GM19463 (cell line): ENCODE data around the gene ZBTB32.

Experiments used
- ATAC-seq: cut with Tn5 transposase; IDR thresholded peaks from one replicate; pipeline ENCODE4 v1.9.1; 2021; ENCODE audit warnings: mild to moderate bottlenecking, moderate library complexity; ENCODE audit not compliant: unreplicated experiment

Gene ZBTB32

DNA sequence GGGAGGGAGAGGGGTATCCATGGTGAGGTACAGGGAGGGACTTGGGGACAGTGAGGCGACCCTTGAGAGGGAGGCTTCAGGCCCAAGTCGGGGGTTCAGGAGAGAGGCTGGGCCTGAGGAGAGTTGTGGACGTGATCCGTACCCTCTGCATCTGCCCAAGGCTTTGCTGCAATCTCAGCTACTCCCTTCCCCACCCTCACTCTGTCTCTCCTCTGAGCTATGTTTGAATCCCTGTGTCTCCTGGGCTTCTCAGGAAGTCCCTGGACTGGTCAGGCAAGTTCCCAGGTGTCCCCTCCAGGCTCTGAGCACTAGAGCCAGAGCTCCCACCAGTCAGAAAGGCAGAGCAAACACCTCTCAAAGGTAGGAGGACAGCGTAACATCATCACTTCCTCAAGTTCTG lies 45.8 kb downstream of the ZBTB32 start:
- no peak for ATAC-seq

DNA sequence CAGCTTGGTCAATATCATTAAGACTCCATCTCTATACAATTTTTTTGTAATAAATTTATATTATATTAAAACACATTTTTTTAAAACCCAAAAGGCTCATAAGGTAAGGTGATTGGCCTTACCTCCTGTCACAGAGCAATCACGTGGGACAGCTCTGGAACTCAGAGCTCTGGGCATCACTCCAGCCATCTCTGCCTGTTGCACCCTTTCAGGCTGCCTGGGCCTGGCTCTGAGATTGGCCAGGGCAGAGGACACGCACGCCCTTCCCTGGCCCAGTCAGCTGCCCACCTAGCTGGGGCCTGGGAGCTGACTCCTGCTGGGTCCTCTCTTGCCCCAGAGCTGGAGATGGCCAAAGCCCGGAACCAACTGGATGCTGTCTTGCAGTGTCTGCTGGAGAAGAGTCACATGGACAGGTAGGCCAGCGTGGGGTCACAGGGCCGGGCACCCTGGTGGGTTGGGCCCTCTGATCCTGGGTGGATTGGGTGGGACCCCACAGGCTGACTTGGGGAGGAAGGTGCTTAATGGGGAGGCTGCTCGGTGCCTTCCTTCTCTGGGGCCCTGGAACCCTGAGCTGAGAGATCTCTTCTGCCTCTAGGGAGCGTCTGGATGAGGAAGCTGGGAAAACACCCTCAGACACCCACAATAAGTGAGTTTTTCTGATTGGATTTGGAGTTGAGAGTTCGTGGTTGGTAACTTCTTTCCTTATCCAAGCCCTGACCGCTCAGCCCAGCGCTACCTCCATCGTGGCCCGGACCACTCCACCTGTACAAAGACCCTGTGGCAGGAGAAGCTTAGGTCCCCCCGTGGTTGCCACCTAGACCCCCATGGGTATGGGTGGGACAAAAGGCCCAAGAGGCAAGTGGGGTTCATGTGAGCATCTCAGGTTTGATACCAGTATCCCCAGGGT lies 47.7 kb downstream of the ZBTB32 start:
- no peak for ATAC-seq

DNA sequence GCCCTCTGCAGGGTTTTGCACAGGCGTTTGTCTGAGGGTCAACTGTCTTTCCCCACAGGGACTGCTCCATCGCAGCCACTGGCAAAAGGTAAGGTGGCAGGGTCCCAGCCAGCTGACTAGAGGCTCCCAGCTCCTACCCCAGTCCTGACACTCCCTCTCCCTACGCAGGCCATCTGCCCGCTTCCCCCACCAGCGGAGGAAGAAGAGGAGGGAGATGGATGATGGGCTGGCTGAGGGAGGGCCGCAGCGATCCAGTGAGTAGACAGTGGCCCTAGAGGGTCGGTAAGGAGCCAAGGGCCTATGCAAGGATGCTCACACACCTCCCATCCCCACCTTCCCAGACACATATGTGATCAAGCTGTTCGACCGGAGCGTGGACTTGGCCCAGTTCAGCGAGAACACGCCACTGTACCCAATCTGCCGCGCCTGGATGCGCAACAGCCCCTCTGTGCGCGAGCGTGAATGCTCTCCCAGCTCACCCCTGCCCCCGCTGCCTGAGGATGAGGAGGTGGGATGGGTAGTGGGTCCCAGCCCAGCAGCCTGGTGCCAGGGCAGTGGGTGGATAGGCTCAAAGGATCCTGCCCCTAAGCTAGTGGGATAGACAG lies 48.5 kb downstream of the ZBTB32 start:
- no peak for ATAC-seq

GRCh38 chr19:35753634-35754369 lies 49.4 kb downstream of the ZBTB32 start:
- ATAC-seq: no peak

- no peak for ATAC-seq
Measured at GRCh38 chr19:35754370-35755130, 50.2 kb downstream of the ZBTB32 start.

GRCh38 chr19:35755131-35755549 lies 50.8 kb downstream of the ZBTB32 start:
- ATAC-seq: no peak

- ATAC-seq: no peak
Measured at GRCh38 chr19:35755550-35756376, 51.4 kb downstream of the ZBTB32 start.

DNA sequence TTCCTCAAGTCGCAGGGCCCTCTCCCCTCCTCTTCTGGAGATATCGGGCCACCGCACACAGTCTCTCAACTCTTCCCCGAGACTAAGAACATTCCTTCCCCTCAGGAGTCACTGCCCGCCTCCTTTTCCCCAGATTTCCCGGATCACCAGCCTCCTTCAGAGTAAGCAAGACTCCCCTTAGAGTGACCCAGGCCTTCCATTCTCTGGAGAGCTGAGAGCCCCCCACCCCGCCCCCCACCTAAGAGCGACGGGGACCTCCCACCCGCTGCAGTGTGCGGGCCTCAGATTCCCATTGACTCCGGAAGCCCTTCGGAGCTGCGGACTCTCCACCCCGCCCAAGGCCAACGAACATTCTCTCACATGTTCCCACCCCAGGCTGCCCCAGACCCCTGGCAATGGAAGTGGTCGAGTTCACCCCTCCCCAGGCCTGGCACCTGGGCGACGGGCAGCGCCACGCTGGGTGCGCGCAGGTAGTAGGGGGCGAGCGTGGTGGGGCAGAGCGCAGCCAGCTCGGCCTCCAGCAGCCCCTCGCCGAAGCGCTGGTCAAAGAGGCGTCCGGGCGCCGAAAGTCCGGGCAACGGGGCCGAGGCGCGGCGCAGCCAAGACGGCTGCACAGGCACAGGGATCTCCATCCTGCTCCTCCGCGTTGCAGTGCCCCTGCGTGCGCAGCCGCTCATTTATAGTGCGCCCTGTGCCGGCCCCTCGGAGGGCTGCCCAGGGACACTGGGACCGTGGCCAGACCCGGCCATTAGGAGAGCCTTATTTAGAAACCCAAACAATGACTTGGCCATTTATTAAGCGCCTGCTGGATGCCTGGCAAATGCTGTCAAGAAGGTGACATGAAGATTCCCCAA lies 52.2 kb downstream of the ZBTB32 start, which contains the start of gene HSPB6:
HSPB6 (minus strand) TSS at position 653 of the 854 bp plus-strand sequence; CDS start at position 632, 21 bp downstream.
- ATAC-seq: no peak

DNA sequence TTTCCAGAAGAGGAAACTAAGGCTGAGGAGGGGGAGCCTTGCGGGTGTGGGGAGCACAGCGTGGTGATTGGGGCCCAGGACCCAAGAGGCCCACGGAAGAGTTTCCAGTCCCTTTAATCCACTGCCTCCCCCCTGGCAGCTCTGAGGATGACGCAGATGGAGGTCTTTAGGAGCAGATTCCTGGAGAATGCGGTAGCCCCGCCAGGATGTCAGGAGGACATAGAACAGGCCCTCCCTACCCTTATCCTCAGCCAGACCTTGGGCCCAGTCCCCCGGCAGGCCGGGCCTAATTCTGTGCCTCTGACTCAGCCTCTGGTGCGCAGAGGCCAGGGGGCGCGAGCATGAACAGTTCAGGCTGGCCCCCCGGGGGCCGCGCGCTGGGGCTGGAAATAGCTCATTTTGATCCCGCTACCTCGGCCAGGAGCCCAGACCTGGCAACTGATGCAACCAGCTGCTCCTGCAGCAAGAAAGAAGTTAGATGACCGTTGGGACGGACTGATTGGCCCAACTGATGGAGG lies 52.9 kb downstream of the ZBTB32 start:
- no peak for ATAC-seq

- peak; percentile 94 for ATAC-seq
Measured at GRCh38 chr19:35757749-35758608, 53.6 kb downstream of the ZBTB32 start, which contains the start of gene PROSER3. TSS of gene PROSER3 (plus strand) at chr19:35758176. CDS start at chr19:35758216, 40 bp downstream.

- no peak for ATAC-seq
Measured at GRCh38 chr19:35759697-35760096, 55.3 kb downstream of the ZBTB32 start.

GRCh38 chr19:35760711-35761349 lies 56.5 kb downstream of the ZBTB32 start:
- no peak for ATAC-seq

GRCh38 chr19:35764432-35765315 lies 60.3 kb downstream of the ZBTB32 start:
- no peak for ATAC-seq
